Thymus (tissue), 11 donors: ENCODE results near the gene NEMF. TPM values are rescaled to one million over a fixed set of nuclear protein-coding genes. Genes with fewer than 3 reads are reported as not detected.
"Not testable (repeated sequence)": the region's sequence is repeated elsewhere in the genome, so short reads cannot be mapped to it uniquely, and the experiment has no call there.

Experiments
- DNase-seq, 9 donors: peaks; one replicate each; pipeline ENCODE4 v3.0.0-alpha.2; 2013; ENCODE audit warnings: low spot score in 9 of 9, low read depth in 6 of 9, missing footprints in 1 of 9
- H3K27ac ChIP-seq, 2 donors: one replicate each; pipeline ENCODE4 v1.5.1; 2013; ENCODE audit warnings: control low read depth in 1 of 2, low read depth in 1 of 2, low read length in 1 of 2, mild to moderate bottlenecking in 1 of 2, moderate library complexity in 1 of 2
- H3K27me3 ChIP-seq, 2 donors: one replicate each; pipeline ENCODE4 v1.5.1; 2013; ENCODE audit warnings: low read length in 1 of 2; ENCODE audit not compliant: control insufficient read depth in 2 of 2, insufficient read depth in 1 of 2
- H3K36me3 ChIP-seq, 2 donors: one replicate each; pipeline ENCODE4 v1.5.1; 2013; ENCODE audit warnings: low read length in 1 of 2, mild to moderate bottlenecking in 1 of 2, moderate library complexity in 1 of 2; ENCODE audit not compliant: control insufficient read depth in 2 of 2, insufficient read depth in 2 of 2
- H3K4me1 ChIP-seq, 2 donors: one replicate each; pipeline ENCODE4 v1.5.1; 2013; ENCODE audit warnings: low read length in 2 of 2; ENCODE audit not compliant: control insufficient read depth in 2 of 2, insufficient read depth in 2 of 2
- H3K4me3 ChIP-seq, 2 donors: one replicate each; pipeline ENCODE4 v1.5.1; 2013; ENCODE audit warnings: low read length in 2 of 2, control low read depth in 1 of 2, mild to moderate bottlenecking in 1 of 2
- H3K9me3 ChIP-seq, 2 donors: one replicate each; pipeline ENCODE4 v1.5.1; 2013; ENCODE audit warnings: low read length in 1 of 2, mild to moderate bottlenecking in 1 of 2; ENCODE audit not compliant: control insufficient read depth in 2 of 2, insufficient read depth in 1 of 2
- WGBS: extraction: QIAGEN DNeasy Blood & Tissue Kit; methylation state at CpG from one replicate; pipeline ENCODE4 v1.1.7; 2013; 5-methylcytosine and 5-hydroxymethylcytosine counted together
- polyA plus RNA-seq: library from polyadenylated mRNA; stranded (reverse); fragments of 200-250 nt; gene quantifications from one replicate; pipeline ENCODE4 v1.2.3, GENCODE V29; 2013
- total RNA-seq: library from RNA; stranded (reverse); fragments of 120-200 nt; gene quantifications from one replicate; pipeline ENCODE4 v1.2.4, GENCODE V29; 2013
- donor health status: healthy.

Gene NEMF
- total and polyA plus RNA-seq, 2 donors, result 58.1 to 68.8 TPM

DNA sequence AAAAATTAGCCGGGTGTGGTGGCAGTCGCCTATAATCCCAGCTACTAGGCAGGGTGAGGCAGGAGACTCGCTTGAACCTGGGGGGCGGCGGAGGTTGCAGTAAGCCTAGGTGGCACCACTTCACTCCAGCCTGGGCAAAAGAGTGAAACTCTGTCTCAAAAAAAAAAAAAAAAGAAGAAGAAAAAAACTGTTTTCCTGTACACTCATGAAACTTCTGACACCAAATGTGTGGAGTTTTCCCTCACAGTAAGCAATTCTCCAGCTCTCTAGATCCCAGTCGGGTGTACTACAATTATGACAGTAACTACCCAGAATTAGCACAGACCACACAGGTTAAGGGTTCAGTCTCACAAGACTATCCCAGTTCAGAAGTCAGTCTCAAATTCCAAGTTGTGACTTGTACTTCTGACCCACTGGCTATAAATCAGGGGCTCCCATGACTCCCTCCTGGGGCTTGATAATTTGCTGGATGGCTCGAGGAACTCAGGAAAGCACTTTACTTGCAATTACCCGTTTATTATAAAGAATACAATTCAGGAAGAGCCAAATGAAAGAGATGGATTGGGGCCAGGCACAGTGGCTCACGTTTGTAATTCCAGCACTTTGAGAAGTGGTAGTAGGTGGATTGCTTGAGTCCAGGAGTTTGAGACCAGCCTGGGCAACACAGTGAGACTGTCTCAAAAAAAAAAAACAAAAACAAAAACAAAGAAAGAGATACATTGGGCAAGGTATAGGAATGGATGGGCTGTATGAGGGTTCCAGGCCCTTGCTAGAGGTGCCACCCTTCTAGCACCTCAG lies 27.9 kb upstream of the NEMF start:
- no peaks in the 10 kb centered on the region for H3K36me3 ChIP-seq
- DNase-seq, result no peak
- H3K9me3 ChIP-seq, result no peaks in the 10 kb centered on the region
- 77% methylated on average over 9 of the region's 9 CpGs for WGBS
- H3K27me3 ChIP-seq, result no peaks in the 10 kb centered on the region
- no peak overlapping the region for H3K27ac ChIP-seq
- peaks cover 0 to 4% of the 10 kb centered on the region in 2 donors for H3K4me1 ChIP-seq
- no peak overlapping the region for H3K4me3 ChIP-seq

DNA sequence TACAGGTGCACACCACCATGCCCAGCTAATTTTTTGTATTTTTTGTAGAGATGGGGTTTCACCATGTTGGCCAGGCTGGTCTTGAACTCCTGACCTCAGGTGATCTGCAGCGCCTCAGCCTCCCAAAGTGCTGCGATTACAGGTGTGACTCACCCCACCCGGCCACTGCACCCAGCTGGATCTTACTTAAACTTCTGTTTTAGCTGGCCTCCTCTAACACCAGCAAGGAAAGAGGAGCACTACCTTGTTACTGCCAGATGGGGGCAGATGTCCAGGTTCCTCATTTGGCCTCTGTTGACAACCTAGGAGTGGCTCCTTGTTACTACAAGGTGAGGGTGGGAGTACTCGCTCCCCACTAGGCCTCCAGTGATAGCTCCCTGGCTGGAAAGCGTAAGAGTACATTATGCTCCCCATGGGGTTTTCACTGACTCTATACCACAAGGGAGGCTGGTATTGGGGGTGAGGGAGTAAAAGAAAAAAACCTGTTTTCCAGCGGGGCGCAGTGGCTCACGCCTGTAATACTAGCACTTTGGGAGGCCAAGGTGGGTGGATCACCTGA lies 27.1 kb upstream of the NEMF start:
- Histone ChIP-seq H3K27me3 (no peaks in the 10 kb centered on the region), H3K4me1 (peaks cover 0 to 4% of the 10 kb centered on the region in 2 donors), H3K9me3 (no peaks in the 10 kb centered on the region), H3K4me3 (no peak overlapping the region), H3K36me3 (no peaks in the 10 kb centered on the region), H3K27ac (no peak overlapping the region)
- peak in 4 of 9 donors; percentile 45 to 79 (median 58) for DNase-seq
- WGBS, result 90% methylated on average over 8 of the region's 8 CpGs

DNA sequence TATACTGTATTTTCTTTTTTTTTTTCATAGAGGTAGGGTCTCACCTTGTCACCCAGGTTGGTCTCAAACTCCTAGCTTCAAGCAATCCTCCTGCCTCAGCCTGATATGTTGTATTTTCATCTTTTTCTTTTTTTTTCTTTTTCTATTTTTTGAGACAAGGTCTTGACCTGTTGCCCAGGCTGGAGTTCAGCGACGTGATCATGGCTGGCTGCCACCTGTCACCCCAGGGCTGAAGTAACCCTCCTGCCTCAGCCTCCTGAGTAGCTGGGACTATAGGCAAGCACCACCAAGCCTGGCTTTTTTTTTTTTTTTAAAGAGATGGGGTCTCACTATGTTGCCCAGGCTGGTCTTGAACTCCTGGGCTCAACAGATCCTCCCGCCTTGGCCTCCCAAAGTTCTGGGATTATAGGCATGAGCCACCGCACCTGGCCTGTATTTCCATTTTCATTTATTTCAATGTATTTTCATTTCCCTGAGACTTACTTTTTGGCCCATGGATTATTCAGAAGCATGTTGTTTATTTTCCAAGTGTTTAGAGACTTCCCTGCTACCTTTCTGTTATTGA lies 24.1 kb upstream of the NEMF start:
- DNase-seq, result no peak
- Histone ChIP-seq H3K27me3 (no peaks in the 10 kb centered on the region), H3K4me3 (no peak overlapping the region), H3K9me3 (no peaks in the 10 kb centered on the region), H3K36me3 (no peaks in the 10 kb centered on the region), H3K4me1 (peaks cover 0 to 4% of the 10 kb centered on the region in 2 donors), H3K27ac (no peak overlapping the region)
- WGBS, result 85% methylated on average over 4 of the region's 4 CpGs

DNA sequence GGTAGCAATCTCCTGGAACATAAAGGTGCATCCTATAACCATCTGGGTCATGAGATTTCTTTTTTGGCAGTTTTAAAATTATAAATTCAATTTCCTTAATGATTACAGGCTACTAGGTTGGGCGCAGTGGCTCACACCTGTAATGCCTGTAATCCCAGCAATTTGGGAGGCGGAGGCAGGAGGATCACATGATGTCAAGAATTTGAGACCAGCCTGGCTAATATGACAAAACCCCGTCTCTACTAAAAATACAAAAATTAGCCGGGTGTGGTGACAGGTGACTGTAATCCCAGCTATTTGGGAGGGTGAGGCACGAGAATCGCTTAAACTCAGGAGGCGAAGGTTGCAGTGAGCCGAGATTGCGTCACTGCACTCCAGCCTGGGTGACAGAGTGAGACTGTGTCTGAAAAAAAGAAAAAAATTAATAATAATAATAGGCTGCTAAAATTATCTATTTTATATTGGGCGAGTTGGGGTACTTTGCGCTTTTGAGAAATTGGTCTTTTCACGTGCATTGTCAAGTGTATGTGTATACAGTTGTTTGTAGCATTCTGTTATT lies 23.1 kb upstream of the NEMF start:
- no peaks in the 10 kb centered on the region for H3K27me3 ChIP-seq
- H3K9me3 ChIP-seq, result no peaks in the 10 kb centered on the region
- no peak for DNase-seq
- no peak overlapping the region for H3K27ac ChIP-seq
- WGBS, result 94% methylated on average over 12 of the region's 12 CpGs
- peaks cover 0 to 4% of the 10 kb centered on the region in 2 donors for H3K4me1 ChIP-seq
- H3K36me3 ChIP-seq, result no peaks in the 10 kb centered on the region
- H3K4me3 ChIP-seq, result no peak overlapping the region

DNA sequence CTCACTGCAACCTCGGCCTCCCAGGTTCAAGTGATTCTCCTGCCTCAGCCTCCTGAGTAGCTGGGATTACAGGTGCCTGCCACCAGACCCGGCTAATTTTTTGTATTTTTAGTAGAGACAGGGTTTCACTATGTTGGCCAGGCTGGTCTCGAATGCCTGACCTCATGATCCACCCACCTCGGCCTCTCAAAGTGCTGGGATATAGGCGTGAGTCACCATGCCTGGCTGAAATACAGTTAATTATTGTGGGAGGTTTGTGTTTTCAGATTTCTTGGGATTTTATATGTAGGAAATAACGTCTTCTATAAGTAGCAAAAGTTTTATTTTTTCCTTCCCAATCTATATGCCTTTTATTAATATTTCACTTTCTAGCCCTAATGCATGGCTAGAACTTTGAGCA lies 21.0 kb upstream of the NEMF start:
- DNase-seq, H3K27me3 ChIP-seq, H3K9me3 ChIP-seq, H3K36me3 ChIP-seq, H3K4me3 ChIP-seq, H3K4me1 ChIP-seq, H3K27ac ChIP-seq: not testable (repeated sequence)
- WGBS, result 96% methylated on average over 6 of the region's 6 CpGs

DNA sequence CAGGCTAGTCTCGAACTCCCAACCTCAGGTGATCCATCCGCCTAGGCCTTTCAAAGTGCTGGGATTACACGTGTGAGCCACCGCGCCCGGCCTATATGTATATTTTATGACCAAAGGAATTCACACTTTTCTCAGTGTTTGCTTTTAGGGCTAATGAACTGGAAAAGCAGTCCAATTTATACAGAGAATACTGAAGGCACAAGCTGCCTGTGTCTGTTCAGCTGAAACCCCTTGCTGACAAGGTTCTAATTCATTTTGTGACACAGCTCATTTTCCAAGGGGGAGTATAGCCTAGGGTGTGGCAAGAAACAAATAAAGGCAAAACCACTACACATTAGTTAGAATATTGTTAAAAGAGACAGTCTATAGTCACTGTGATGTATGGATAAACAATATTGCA lies 18.3 kb upstream of the NEMF start:
- Histone ChIP-seq H3K4me1 (peaks cover 6 to 9% of the 10 kb centered on the region in 2 donors), H3K4me3 (no peak overlapping the region), H3K9me3 (no peaks in the 10 kb centered on the region), H3K27ac (no peak overlapping the region), H3K27me3 (no peaks in the 10 kb centered on the region), H3K36me3 (no peaks in the 10 kb centered on the region)
- WGBS, result 98% methylated on average over 6 of the region's 6 CpGs
- no peak for DNase-seq

DNA sequence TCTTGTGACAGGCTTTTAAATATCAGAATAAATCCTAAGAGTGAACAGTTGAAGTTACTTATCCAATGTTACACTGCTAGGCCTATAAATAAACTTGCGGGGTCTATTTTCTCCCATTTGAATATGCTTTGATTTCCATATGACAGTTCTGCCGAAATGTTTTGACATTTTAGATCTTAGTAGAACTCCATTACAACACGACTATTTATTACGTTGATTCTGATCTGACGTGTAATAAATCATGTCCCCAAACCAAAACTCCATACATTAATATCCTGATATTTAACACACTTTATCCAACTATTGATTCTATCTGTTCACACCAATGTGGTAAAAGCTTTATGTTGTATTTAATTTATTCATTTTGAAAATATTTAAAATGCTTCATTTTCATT lies 16.1 kb upstream of the NEMF start:
- no peak for DNase-seq
- WGBS, result 57% methylated on average over 5 of the region's 5 CpGs
- Histone ChIP-seq H3K4me1 (peaks cover 13 to 18% of the 10 kb centered on the region in 2 donors), H3K4me3 (peak overlapping the region; percentile 52 to 85), H3K27ac (peak overlapping the region; percentile 80 to 98), H3K36me3 (no peaks in the 10 kb centered on the region), H3K27me3 (no peaks in the 10 kb centered on the region), H3K9me3 (no peaks in the 10 kb centered on the region)

DNA sequence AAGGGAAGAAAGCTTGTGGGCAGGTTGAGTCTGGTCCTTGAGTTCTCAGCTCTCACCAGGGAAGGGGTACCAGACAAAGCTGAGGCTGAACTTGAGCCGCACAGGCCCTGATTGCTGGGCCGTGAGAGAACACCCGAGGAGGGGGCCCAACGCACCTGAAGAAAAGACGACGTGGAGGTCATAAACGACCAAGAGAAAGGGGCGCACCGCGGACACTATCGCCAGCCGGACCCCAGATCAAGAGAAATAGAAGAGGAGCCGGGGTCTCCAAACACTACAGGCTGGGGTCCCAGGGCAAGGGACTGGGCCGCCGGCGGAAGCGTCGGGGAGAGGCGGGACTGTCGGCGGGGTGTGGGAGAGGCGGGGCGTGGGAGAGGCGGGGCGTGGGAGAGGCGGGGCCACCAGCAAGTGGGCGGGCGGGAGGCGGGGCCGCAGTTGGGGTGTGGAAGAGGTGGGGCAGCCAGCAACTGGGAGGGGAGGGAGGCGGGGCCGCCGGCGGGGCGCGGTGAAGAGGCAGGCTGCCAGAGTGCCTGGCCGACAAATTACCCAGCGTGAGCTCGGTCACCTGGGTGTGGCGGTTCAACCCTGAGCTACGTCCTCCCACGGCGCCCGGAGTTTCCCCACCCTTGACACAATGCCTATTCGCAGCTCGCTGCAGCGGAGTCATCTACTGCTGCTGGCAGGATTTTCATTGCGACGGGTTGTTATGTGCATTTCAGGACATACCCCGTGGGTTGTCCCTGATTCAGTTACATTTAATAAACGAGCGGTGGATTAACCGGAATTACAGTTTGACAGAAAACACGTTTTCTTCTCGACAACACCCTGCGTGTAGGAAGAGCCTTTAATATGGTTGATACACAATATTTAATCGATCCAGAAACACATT lies 15.5 kb upstream of the NEMF start:
- WGBS, result 1% methylated on average over 57 of the region's 57 CpGs
- no peaks in the 10 kb centered on the region for H3K36me3 ChIP-seq
- no peaks in the 10 kb centered on the region for H3K9me3 ChIP-seq
- peak overlapping the region; percentile 89 to 98 for H3K27ac ChIP-seq
- H3K4me3 ChIP-seq, result peak overlapping the region; percentile 52 to 85
- no peaks in the 10 kb centered on the region for H3K27me3 ChIP-seq
- DNase-seq, result peak in 8 of 9 donors; percentile 83 to 95 (median 90)
- peaks cover 16 to 24% of the 10 kb centered on the region in 2 donors for H3K4me1 ChIP-seq
